HUDEP-2 (cell line): ENCODE data around the gene TRIM26.

Experiments
- DNase-seq, 76 experiments: peaks; one replicate each; lab custom pipeline; 2025; ENCODE audit not compliant: unreplicated experiment in 76 of 76; lab: John Stamatoyannopoulos, UW

TRIM26 gene

DNA sequence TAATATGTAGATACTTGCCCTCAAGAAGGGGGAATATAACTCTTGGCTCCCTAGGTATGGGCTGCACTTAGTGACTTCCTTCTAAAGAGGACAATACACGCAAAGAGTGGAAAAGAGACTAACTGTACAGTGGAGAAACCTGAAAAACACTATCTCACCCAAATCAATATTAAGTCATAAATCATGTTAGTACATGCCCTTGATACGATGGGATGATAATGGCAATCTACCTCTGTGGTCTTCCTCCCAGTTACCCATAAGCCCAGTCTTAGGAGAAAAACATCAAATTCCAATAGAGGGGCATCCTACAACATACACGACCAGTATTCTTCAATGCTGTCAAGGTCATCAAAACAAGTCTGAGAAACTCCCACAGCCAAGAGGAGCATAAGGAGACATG lies 1.3 kb downstream of the TRIM26 start:
- DNase-seq, result no peak

DNA sequence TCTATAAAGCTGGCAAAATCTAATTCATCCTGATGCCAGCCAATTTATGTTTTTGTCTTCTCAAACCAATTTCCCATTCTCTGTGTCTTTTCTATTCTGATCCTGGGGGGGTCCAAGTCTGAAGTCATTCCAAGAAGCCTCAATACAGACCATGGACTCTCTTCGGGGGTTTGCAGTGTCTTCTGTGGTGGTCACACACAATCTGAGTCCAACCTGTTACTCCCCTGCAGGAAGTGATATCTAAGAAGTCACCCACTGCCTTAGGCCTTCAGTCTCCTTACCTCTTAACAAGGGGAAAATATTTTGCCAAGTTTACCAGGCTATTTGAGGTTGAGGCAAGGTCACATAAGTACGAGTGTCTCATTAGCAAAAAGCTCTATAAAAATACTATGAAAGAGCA lies 1.9 kb downstream of the TRIM26 start:
- no peak for DNase-seq

DNA sequence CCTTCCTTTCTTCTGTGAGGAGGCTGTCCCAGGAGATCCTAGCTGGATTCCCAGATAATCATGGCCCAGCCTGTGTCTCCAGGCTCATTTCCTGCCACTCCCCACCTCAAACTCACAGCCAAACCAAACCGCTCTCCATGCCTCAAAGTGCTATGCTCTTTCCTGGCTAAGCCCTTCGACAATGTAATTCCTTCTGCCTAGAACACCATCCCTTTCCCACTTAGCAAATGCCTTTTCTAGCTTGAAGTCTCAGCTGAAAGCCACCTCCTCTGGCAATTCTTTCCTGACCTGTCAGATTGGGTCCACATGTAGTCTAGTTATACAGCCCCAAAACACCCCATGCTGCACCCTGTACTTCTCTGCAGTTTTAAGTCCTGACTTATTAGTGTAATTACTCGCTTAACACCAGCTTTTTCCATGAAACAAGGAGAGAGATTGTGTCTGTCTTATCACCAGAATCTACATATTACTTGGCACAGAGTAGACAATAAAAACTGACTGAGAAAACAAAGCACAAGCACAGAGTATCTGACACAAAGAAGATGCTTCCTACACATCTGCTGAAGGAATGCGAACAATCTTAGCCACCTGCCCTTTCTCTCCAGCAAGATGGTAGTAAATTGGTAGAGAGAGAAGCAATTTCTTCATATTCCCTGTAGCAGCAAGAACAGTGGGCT lies 5.4 kb downstream of the TRIM26 start:
- no peak for DNase-seq

DNA sequence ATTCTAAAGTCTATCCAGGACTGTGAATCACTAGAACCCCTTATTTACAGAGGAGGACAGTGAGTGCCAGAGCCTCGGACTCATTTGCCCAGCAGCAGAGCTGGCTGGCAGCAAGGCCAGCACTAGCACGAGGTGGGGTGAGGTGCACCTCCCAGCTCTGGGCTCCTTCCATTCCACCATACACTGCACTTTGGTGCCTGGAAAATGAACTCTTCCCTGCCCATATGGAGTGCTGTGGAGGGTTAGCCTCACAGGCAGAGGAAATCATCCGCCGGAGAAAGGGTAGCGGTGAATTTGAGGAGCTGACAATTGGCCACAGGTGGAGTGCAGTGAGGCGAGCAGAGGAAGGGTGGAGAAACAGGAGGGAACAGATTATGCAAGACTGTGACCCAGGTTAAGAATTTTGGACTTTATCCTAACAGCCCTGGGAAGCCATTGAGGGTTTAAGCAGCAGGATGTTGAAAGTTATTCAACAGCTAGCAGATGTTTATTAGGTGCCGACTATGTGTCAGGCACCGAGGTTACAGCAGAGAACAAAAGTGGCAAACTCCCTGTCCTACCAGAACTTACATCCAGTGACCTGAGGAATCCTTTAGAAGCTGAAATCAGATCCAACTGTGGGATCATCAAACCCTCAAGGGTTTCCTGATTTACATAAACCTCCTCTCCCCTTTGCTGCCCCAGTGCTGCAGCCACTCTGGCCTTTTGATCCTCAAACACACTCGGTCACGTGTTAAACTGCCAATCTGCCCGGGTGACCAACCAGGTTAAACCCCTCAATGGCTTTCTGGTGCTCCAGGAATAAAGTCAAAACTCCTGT lies 6.2 kb downstream of the TRIM26 start:
- no peak for DNase-seq

- DNase-seq, result no peak
Measured at GRCh38 chr6:30206152-30206551, 7.1 kb downstream of the TRIM26 start.

DNA sequence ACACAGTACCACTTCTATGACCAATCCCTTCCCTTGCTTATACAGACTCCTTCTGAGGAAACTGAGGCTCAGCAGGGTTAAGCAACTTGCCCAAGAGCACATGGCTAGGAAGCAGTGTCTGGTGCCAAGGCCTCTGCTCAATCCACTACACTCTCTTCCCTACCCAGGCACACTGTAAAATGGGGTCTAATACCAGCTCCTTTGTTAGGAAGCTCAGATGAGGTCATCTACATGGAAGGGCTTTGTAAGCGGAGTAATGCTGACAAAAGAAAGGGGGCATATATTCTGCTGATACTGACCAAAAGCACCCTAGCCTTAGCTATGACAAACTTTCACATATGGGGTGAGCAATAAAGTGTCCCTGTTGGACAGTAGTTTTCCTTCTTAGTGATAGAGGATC lies 9.1 kb downstream of the TRIM26 start:
- no peak for DNase-seq

DNA sequence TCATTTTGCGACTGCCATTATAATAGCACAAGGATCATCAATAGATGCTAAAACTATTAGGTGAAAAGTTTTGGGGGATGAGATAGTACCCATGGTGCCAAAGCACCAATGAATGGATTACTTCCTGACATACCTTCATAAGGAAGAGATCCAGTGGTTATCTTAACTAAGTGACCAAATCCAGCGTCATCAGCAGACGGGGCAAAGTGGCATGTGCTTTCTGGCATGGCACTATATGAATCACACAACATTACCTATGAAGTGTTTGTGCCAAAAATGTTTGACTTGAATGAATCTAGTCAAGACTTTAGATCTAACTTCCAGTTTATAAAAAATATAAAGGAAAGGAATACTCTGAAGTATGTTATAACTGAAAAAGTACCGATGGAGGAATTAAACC lies 10.8 kb downstream of the TRIM26 start:
- DNase-seq, result no peak

DNA sequence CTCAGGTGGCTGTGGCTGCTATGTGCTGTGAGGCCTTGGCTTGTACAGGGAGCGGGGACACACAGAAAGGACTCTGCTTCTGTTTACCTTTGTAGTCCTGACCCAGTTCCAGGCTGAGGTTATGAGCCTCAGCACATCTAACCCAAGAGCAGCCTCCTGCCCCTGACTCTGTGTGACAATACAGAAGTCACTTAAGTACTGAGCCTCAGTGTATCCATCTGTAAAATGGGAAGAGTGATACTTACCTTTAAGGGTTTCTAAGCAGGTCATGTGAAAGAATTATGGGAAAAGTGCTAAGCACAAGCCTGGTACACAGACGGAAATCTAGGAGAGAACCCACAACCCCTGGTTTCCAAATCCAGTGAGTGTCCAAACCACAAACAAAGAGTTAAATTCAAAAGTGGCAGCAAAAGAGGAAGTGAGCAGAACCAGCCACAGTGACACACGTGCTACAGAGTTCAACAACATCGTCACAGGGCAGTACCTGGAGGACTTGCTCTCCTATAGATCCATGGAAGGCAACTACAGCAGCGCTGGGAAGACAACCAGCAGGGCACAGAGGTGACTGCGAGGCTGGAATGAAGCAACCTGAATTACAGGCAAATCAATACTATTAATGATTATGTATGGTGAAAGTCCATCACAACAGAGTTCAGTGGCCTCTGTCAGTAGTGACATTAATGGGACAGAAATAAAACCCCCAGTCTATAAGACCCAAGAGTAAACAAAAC lies 12.5 kb downstream of the TRIM26 start:
- peak in 1 of 76 experiments; percentile 15 for DNase-seq

GRCh38 chr6:30198166-30199084 lies 14.8 kb downstream of the TRIM26 start:
- DNase-seq, result no peak

DNA sequence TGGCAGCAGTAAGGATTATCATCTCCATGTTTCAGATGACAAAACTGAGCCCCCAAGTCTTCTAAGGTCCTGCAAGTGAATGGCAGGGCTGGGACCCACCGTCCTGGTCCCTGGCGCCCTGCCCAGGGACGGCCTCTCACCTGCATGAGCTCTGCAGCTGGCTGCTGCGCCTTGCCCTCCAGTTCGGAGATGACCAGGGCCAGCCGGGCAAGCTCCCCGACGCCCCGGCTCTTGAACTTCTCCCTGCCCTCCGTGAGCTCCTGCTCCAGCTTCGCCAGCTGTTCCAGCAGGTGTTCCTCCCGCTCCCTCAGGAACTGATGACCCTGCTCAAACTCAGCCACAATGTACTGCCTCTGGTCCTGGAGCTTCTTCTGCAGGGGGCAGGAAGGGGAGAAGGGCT lies 16.8 kb downstream of the TRIM26 start:
- no peak for DNase-seq

GRCh38 chr6:30195951-30196350 lies 17.3 kb downstream of the TRIM26 start:
- DNase-seq, result no peak

DNA sequence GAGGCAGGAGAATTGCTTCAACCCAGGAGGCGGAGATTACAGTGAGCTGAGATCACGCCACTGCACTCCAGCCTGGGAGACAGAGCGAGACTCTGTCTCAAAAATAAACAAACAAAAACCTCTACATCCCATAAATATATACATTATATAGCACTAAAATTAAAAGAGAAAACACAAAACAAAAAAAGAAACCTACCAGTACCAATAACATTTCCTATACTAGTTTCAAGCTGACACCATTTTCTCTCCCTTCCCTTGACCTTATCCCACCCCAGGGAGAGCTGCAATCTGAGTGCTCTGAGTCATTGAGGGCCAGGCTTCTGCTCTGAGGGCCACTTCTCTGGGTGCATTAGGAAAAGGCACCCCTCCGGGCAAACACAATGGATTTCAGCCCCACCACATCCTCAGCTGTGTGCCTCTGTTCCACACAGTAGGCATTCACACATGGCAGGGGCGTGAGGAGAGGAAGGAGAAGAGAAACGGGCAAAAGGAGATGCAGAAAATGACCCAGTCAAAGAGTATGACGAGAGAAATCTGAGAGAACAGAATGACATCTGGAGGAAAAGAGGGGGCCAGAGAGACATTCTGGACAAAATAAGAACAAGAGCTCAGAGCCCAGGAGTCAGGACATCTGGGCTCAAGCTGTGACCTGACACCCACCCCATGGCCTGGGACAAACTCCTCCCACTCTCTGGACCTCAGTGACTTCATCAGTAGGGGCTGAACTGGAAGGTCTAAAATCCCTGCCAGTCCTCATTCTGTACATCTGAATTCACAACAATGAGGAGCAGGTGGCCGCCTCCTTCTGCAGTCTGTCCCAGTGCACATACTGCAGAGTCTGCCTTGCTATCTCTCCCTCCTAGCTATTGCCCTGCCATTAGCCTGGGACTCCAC lies 18.2 kb downstream of the TRIM26 start:
- no peak for DNase-seq

GRCh38 chr6:30192076-30192475 lies 21.1 kb downstream of the TRIM26 start:
- no peak for DNase-seq

- no peak for DNase-seq
Measured at GRCh38 chr6:30188541-30188940, 24.7 kb downstream of the TRIM26 start.

GRCh38 chr6:30185846-30186484 lies 27.2 kb downstream of the TRIM26 start:
- DNase-seq, result no peak

- no peak for DNase-seq
Measured at GRCh38 chr6:30184417-30185031, 28.7 kb downstream of the TRIM26 start.

DNA sequence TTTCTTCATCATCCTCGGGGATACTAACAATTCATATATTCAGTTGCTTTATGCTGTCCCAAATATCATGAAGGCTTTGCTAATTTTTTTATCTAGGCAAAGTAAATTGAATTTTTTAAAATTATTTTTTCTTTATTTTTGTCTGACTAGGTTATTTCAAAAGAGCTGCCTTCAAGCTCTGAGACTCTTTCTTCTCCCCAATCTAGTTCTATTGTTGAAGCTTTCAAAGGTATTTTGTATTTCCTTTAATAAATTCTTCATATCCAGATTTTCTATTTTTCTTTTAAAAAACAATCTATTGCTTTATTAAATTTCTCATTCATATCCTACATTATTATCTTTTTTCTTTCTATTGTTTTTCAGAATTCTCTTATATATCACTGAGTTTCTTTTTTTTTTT lies 33.1 kb downstream of the TRIM26 start:
- DNase-seq, result no peak

- DNase-seq, result no peak
Measured at GRCh38 chr6:30178837-30179236, 34.4 kb downstream of the TRIM26 start.

- no peak for DNase-seq
Measured at GRCh38 chr6:30175765-30176164, 37.4 kb downstream of the TRIM26 start.
